ENCODE measurements around the gene DICER1. TPM values are rescaled to one million over a fixed set of nuclear protein-coding genes. Genes with fewer than 3 reads are reported as not detected.

DICER1 gene
- polyA plus RNA-seq, 1 donor from 2014 or later: 93.8 TPM

GRCh38 chr14:95106971-95107370, 50.4 kb downstream of the DICER1 start:
- peaks cover 26% of the 10 kb centered on the region for H3K36me3 ChIP-seq (ENCODE audit: insufficient read depth, low read length)
- H3K4me3 ChIP-seq (ENCODE audit: low read length): no peak overlapping the region
- H3F3A ChIP-seq (ENCODE audit: insufficient read depth, low read length, poor library complexity, severe bottlenecking): no peaks in the 10 kb centered on the region
- TF ChIP-seq EP300 (conservative IDR thresholded peaks at IDR 0.05; ENCODE audit: poor library complexity, severe bottlenecking): no peak
- no peak for TF ChIP-seq RAD21 (conservative IDR thresholded peaks at IDR 0.05)
- no peak for TF ChIP-seq MXI1 (conservative IDR thresholded peaks at IDR 0.05; ENCODE audit: poor library complexity, severe bottlenecking)
- TF ChIP-seq CTCF (IDR thresholded peaks at IDR 0.05; ENCODE audit: poor library complexity, severe bottlenecking): no peak
- TF ChIP-seq, protein P1, sequence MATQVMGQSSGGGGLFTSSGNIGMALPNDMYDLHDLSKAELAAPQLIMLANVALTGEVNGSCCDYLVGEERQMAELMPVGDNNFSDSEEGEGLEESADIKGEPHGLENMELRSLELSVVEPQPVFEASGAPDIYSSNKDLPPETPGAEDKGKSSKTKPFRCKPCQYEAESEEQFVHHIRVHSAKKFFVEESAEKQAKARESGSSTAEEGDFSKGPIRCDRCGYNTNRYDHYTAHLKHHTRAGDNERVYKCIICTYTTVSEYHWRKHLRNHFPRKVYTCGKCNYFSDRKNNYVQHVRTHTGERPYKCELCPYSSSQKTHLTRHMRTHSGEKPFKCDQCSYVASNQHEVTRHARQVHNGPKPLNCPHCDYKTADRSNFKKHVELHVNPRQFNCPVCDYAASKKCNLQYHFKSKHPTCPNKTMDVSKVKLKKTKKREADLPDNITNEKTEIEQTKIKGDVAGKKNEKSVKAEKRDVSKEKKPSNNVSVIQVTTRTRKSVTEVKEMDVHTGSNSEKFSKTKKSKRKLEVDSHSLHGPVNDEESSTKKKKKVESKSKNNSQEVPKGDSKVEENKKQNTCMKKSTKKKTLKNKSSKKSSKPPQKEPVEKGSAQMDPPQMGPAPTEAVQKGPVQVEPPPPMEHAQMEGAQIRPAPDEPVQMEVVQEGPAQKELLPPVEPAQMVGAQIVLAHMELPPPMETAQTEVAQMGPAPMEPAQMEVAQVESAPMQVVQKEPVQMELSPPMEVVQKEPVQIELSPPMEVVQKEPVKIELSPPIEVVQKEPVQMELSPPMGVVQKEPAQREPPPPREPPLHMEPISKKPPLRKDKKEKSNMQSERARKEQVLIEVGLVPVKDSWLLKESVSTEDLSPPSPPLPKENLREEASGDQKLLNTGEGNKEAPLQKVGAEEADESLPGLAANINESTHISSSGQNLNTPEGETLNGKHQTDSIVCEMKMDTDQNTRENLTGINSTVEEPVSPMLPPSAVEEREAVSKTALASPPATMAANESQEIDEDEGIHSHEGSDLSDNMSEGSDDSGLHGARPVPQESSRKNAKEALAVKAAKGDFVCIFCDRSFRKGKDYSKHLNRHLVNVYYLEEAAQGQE (IDR thresholded peaks at IDR 0.05; ENCODE audit: borderline replicate concordance): no peak
- no peak for TF ChIP-seq EZH2 (IDR thresholded peaks at IDR 0.05; ENCODE audit: borderline replicate concordance, insufficient read depth, low read length, poor library complexity, severe bottlenecking)
- no peak for TF ChIP-seq TAF1 (IDR thresholded peaks at IDR 0.05; ENCODE audit: low read depth)
- TF ChIP-seq SMC3 (conservative IDR thresholded peaks at IDR 0.05; ENCODE audit: poor library complexity): no peak
- no peak for TF ChIP-seq POLR2AphosphoS5 (IDR thresholded peaks at IDR 0.05)
- H3K79me2 ChIP-seq (replicated peaks; ENCODE audit: insufficient read depth, low read length): no peaks in the 10 kb centered on the region
- no peak overlapping the region for H3K4me2 ChIP-seq (ENCODE audit: low read length)
- no peaks in the 10 kb centered on the region for H4K20me1 ChIP-seq (ENCODE audit: insufficient read depth)
- no peak overlapping the region for H3K27ac ChIP-seq (ENCODE audit: low read length)
- H3K9me3 ChIP-seq (ENCODE audit: low read length): no peaks in the 10 kb centered on the region
- no peak overlapping the region for H3K9ac ChIP-seq (ENCODE audit: low read length)
- H3K27me3 ChIP-seq (ENCODE audit: insufficient read depth, low read depth, low read length): no peaks in the 10 kb centered on the region
- H3K9me2 ChIP-seq (ENCODE audit: insufficient read depth, low read length): no peaks in the 10 kb centered on the region
- no peak overlapping the region for H2AFZ ChIP-seq (ENCODE audit: low read depth, low read length)

- no peaks in the 10 kb centered on the region for H3K27me3 ChIP-seq (ENCODE audit: insufficient read depth, low read depth, low read length)
- no peaks in the 10 kb centered on the region for H3K9me3 ChIP-seq (ENCODE audit: low read length)
- H3F3A ChIP-seq (ENCODE audit: insufficient read depth, low read length, poor library complexity, severe bottlenecking): no peaks in the 10 kb centered on the region
- no peak overlapping the region for H3K4me3 ChIP-seq (ENCODE audit: low read length)
- H3K36me3 ChIP-seq (ENCODE audit: insufficient read depth, low read length): peaks cover 26% of the 10 kb centered on the region
- peaks cover 5% of the 10 kb centered on the region for H3K79me2 ChIP-seq (replicated peaks; ENCODE audit: insufficient read depth, low read length)
- no peak overlapping the region for H3K27ac ChIP-seq (ENCODE audit: low read length)
- H3K4me2 ChIP-seq (ENCODE audit: low read length): no peak overlapping the region
- H4K20me1 ChIP-seq (ENCODE audit: insufficient read depth): no peaks in the 10 kb centered on the region
- no peaks in the 10 kb centered on the region for H3K9me2 ChIP-seq (ENCODE audit: insufficient read depth, low read length)
- TF ChIP-seq RAD21 (conservative IDR thresholded peaks at IDR 0.05): no peak
- TF ChIP-seq CTCF (IDR thresholded peaks at IDR 0.05; ENCODE audit: poor library complexity, severe bottlenecking): no peak
- TF ChIP-seq EP300 (conservative IDR thresholded peaks at IDR 0.05; ENCODE audit: poor library complexity, severe bottlenecking): no peak
- TF ChIP-seq, protein P1 (IDR thresholded peaks at IDR 0.05; ENCODE audit: borderline replicate concordance): no peak
- no peak for TF ChIP-seq POLR2AphosphoS5 (IDR thresholded peaks at IDR 0.05)
- no peak for TF ChIP-seq EZH2 (IDR thresholded peaks at IDR 0.05; ENCODE audit: borderline replicate concordance, insufficient read depth, low read length, poor library complexity, severe bottlenecking)
- no peak for TF ChIP-seq MXI1 (conservative IDR thresholded peaks at IDR 0.05; ENCODE audit: poor library complexity, severe bottlenecking)
- TF ChIP-seq SMC3 (conservative IDR thresholded peaks at IDR 0.05; ENCODE audit: poor library complexity): no peak
- no peak for TF ChIP-seq TAF1 (IDR thresholded peaks at IDR 0.05; ENCODE audit: low read depth)
- no peak overlapping the region for H2AFZ ChIP-seq (ENCODE audit: low read depth, low read length)
- H3K9ac ChIP-seq (ENCODE audit: low read length): no peak overlapping the region
Observed at GRCh38 chr14:95104911-95105310, 52.4 kb downstream of the DICER1 start.

All from neural cell (in vitro differentiated cells).